Hepatocyte (in vitro differentiated cells): ENCODE data around the gene LMLN. TPM values are rescaled to one million over a fixed set of nuclear protein-coding genes. Genes with fewer than 3 reads are reported as not detected.

Source experiments
- DNase-seq: peaks from one replicate; pipeline ENCODE4 v3.0.0-alpha.2; 2016; ENCODE audit warnings: low spot score
- H2AFZ ChIP-seq: fragments of 200-600 bp; sonication (generic); 2 replicates; pipeline ENCODE4 v1.6.0; 2016; ENCODE audit warnings: antibody characterized with exemption, mild to moderate bottlenecking
- H3K27ac ChIP-seq: fragments of 200-600 bp; sonication (generic); 2 replicates; pipeline ENCODE4 v1.5.1; 2016; ENCODE audit warnings: mild to moderate bottlenecking
- H3K27me3 ChIP-seq: fragments of 200-600 bp; sonication (generic); 2 replicates; pipeline ENCODE4 v1.6.1; 2016
- H3K36me3 ChIP-seq: fragments of 200-600 bp; sonication (generic); replicated peaks from 2 replicates; pipeline ENCODE4 v1.5.1; 2016; ENCODE audit warnings: low read depth; ENCODE audit not compliant: insufficient read depth
- H3K4me1 ChIP-seq: fragments of 200-600 bp; sonication (generic); 2 replicates; pipeline ENCODE4 v1.5.1; 2016; ENCODE audit warnings: mild to moderate bottlenecking, moderate library complexity; ENCODE audit not compliant: insufficient read depth
- H3K4me2 ChIP-seq: fragments of 200-600 bp; sonication (generic); 2 replicates; pipeline ENCODE4 v1.6.0; 2016
- H3K4me3 ChIP-seq: fragments of 200-600 bp; sonication (generic); 2 replicates; pipeline ENCODE4 v1.5.1; 2016; ENCODE audit warnings: mild to moderate bottlenecking
- H3K79me2 ChIP-seq: fragments of 200-600 bp; sonication (generic); 2 replicates; pipeline ENCODE4 v1.6.0; 2017; ENCODE audit warnings: mild to moderate bottlenecking
- H3K9me2 ChIP-seq: fragments of 200-600 bp; sonication (generic); replicated peaks from 2 replicates; pipeline ENCODE4 v1.6.0; 2017; ENCODE audit warnings: mild to moderate bottlenecking; ENCODE audit not compliant: insufficient read depth
- H3K9me3 ChIP-seq: fragments of 200-600 bp; sonication (generic); 2 replicates; pipeline ENCODE4 v1.5.1; 2016; ENCODE audit warnings: low read depth, mild to moderate bottlenecking
- H4K20me1 ChIP-seq: fragments of 200-600 bp; sonication (generic); 2 replicates; pipeline ENCODE4 v1.6.0; 2016; ENCODE audit warnings: mild to moderate bottlenecking; ENCODE audit not compliant: insufficient read depth, poor library complexity, severe bottlenecking
- EZH2 ChIP-seq: fragments of 200-600 bp; sonication (generic); IDR thresholded peaks from 2 replicates; pipeline ENCODE4 v1.6.1; 2016; ENCODE audit warnings: antibody characterized with exemption, mild to moderate bottlenecking, borderline replicate concordance
- EZH2phosphoT487 ChIP-seq: fragments of 200-600 bp; sonication (generic); IDR thresholded peaks from one replicate; pipeline ENCODE4 v1.6.1; 2018; ENCODE audit warnings: antibody characterized with exemption, mild to moderate bottlenecking, low read depth, moderate library complexity; ENCODE audit not compliant: unreplicated experiment, severe bottlenecking
- WGBS: methylation state at CpG from one replicate; pipeline ENCODE4 v1.1.6; 2016; ENCODE audit warnings: low lambda C conversion rate; ENCODE audit errors: missing lambda C conversion rate; 5-methylcytosine and 5-hydroxymethylcytosine counted together
- polyA plus RNA-seq: library from polyadenylated mRNA; unstranded; fragments of >200 nt; fragmentation: Nextera tagmentation; extraction: Ambion mirVana; gene quantifications from 2 replicates; pipeline ENCODE4 v1.2.1, GENCODE V29; 2016
- total RNA-seq: library from RNA; depleted of rRNA; stranded (reverse); fragments of >200 nt; gene quantifications from 2 replicates; pipeline ENCODE4 v1.2.3, GENCODE V29; 2014
- TF ChIP-seq, protein P1 (sequence below): fragments of 200-600 bp; sonication (generic); IDR thresholded peaks from 2 replicates; pipeline ENCODE4 v1.5.1; 2016; ENCODE audit warnings: antibody characterized with exemption, mild to moderate bottlenecking; ENCODE audit not compliant: poor library complexity

Gene LMLN
- total and polyA plus RNA-seq, 2 experiments from 2014 or later: 1.4 to 2.6 TPM

DNA sequence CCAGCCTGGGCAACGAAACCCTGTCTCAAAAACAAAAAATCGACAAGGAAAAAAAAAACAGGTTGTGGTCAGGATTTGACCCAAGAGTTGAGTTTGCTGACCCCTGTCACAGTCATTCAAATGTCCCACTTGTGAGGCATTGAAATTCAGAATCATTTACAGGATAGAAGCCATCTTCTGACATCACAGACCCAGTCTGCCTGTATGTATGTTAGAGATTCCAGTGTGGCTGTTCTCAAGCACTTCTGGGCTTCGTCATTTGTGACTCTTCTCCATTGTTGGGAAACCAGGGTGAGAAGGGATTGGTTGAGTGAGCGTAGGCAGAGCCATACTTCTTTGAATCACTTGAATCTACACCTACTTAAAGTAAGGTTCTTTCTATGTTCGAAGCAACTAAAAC, 57.1 kb downstream of the LMLN start:
- Histone ChIP-seq H3K79me2 (no peaks in the 10 kb centered on the region), H3K4me1 (no peaks in the 10 kb centered on the region), H3K4me3 (no peak overlapping the region), H3K9me3 (no peaks in the 10 kb centered on the region), H4K20me1 (no peaks in the 10 kb centered on the region), H3K4me2 (no peak overlapping the region), H2AFZ (no peak overlapping the region), H3K36me3 (no peaks in the 10 kb centered on the region), H3K9me2 (no peaks in the 10 kb centered on the region), H3K27ac (no peak overlapping the region), H3K27me3 (no peaks in the 10 kb centered on the region)
- 89% methylated on average over 5 of the region's 5 CpGs for WGBS
- TF ChIP-seq, protein P1, sequence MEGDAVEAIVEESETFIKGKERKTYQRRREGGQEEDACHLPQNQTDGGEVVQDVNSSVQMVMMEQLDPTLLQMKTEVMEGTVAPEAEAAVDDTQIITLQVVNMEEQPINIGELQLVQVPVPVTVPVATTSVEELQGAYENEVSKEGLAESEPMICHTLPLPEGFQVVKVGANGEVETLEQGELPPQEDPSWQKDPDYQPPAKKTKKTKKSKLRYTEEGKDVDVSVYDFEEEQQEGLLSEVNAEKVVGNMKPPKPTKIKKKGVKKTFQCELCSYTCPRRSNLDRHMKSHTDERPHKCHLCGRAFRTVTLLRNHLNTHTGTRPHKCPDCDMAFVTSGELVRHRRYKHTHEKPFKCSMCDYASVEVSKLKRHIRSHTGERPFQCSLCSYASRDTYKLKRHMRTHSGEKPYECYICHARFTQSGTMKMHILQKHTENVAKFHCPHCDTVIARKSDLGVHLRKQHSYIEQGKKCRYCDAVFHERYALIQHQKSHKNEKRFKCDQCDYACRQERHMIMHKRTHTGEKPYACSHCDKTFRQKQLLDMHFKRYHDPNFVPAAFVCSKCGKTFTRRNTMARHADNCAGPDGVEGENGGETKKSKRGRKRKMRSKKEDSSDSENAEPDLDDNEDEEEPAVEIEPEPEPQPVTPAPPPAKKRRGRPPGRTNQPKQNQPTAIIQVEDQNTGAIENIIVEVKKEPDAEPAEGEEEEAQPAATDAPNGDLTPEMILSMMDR: no peak
- TF ChIP-seq EZH2 (no peak), EZH2phosphoT487 (no peak)
- DNase-seq: no peak

DNA sequence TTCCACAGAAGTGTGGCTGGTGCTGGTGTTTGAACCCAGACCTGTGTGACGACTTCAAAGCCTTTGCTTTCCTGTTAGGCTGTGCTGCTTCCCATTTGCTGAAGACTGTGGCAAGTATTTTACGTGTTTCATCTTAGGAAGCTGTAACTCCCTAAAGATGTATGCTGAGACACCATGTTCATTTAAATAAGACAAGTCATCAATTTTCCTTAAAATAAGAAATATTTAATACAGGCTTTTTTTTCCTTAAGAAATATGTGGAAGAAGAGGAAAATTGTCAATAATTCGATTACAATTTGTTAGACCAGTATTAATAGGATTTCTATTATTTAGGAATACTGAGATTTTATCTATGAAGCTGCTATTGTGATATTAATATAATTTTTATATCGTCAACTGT, 58.4 kb downstream of the LMLN start:
- Histone ChIP-seq H4K20me1 (no peaks in the 10 kb centered on the region), H3K27ac (no peak overlapping the region), H2AFZ (no peak overlapping the region), H3K9me2 (no peaks in the 10 kb centered on the region), H3K79me2 (no peaks in the 10 kb centered on the region), H3K9me3 (no peaks in the 10 kb centered on the region), H3K36me3 (no peaks in the 10 kb centered on the region), H3K4me3 (no peak overlapping the region), H3K4me2 (no peak overlapping the region), H3K4me1 (no peaks in the 10 kb centered on the region), H3K27me3 (no peaks in the 10 kb centered on the region)
- DNase-seq: no peak
- TF ChIP-seq EZH2: no peak
- TF ChIP-seq, protein P1: no peak
- no peak for TF ChIP-seq EZH2phosphoT487
- 81% methylated on average over 4 of the region's 4 CpGs for WGBS

DNA sequence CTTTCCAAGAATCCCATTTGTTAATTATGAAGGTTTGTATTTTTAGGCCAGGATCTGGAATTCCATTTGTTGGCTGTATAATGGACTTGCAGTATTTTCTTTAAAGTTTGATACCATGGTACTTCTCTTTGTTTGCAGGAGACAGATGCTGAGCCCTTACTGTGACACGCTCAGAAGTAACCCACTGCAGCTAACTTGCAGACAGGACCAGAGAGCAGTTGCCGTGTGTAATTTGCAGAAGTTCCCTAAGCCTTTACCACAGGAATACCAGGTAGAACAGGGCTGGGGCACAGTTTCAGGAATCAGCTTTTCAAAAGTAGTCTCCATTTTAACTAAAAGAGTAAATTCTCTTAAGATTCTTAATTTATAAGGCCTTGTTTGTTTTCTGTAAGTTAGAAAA, 59.1 kb downstream of the LMLN start:
- Histone ChIP-seq H3K27me3 (no peaks in the 10 kb centered on the region), H3K9me3 (no peaks in the 10 kb centered on the region), H2AFZ (no peak overlapping the region), H4K20me1 (no peaks in the 10 kb centered on the region), H3K27ac (no peak overlapping the region), H3K4me2 (no peak overlapping the region), H3K9me2 (no peaks in the 10 kb centered on the region), H3K36me3 (no peaks in the 10 kb centered on the region), H3K79me2 (no peaks in the 10 kb centered on the region), H3K4me1 (no peaks in the 10 kb centered on the region), H3K4me3 (no peak overlapping the region)
- WGBS: 82% methylated on average over 2 of the region's 2 CpGs
- TF ChIP-seq EZH2phosphoT487: no peak
- no peak for TF ChIP-seq EZH2
- TF ChIP-seq, protein P1: no peak
- no peak for DNase-seq

DNA sequence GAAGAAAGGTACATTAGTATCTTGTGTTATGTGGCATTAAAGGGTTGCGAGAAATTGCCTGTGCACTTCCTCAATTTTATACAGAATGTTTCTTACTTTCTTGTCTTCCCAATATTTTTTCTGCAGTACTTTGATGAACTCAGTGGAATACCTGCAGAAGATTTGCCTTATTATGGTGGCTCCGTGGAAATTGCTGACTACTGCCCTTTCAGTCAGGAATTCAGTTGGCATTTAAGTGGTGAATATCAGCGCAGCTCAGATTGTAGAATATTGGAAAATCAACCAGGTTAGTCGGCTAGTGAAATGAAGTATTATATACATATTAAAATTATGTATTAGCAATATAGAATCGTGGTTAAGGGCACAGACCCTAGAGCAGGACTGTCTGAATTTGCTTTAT, 61.3 kb downstream of the LMLN start:
- Histone ChIP-seq H3K9me2 (no peaks in the 10 kb centered on the region), H3K4me2 (no peak overlapping the region), H3K4me1 (no peaks in the 10 kb centered on the region), H3K36me3 (no peaks in the 10 kb centered on the region), H3K27me3 (no peaks in the 10 kb centered on the region), H4K20me1 (no peaks in the 10 kb centered on the region), H2AFZ (no peak overlapping the region), H3K9me3 (no peaks in the 10 kb centered on the region), H3K4me3 (no peak overlapping the region), H3K27ac (no peak overlapping the region), H3K79me2 (no peaks in the 10 kb centered on the region)
- TF ChIP-seq EZH2phosphoT487 (no peak), EZH2 (no peak)
- TF ChIP-seq, protein P1: no peak
- DNase-seq: no peak
- 91% methylated on average over 5 of the region's 5 CpGs for WGBS
